Activated T-cell treated with anti-CD3 and anti-CD28 coated beads, Interleukin-2, amount 50 U/mL, for 24 hours (primary cell): ENCODE results near the gene MC5R.

ENCODE experiments used
- DNase-seq: peaks from one replicate; pipeline ENCODE4 v3.0.0-alpha.2; 2020
- H3K27ac Mint-ChIP-seq: 2 replicates; pipeline ENCODE4 v1.8.0; 2020; ENCODE audit warnings: mild to moderate bottlenecking, mixed read lengths
- H3K27me3 Mint-ChIP-seq: 2 replicates; pipeline ENCODE4 v1.8.0; 2020; ENCODE audit warnings: mixed read lengths
- H3K36me3 Mint-ChIP-seq: 2 replicates; pipeline ENCODE4 v1.8.0; 2020; ENCODE audit warnings: low read depth, mixed read lengths
- H3K4me1 Mint-ChIP-seq: 2 replicates; pipeline ENCODE4 v1.8.0; 2020; ENCODE audit warnings: low read depth, mixed read lengths
- H3K4me3 Mint-ChIP-seq: 2 replicates; pipeline ENCODE4 v1.8.0; 2020; ENCODE audit warnings: mild to moderate bottlenecking, moderate library complexity, mixed read lengths
- H3K9me3 Mint-ChIP-seq: 2 replicates; pipeline ENCODE4 v1.8.0; 2020; ENCODE audit warnings: mixed read lengths

Gene MC5R

DNA sequence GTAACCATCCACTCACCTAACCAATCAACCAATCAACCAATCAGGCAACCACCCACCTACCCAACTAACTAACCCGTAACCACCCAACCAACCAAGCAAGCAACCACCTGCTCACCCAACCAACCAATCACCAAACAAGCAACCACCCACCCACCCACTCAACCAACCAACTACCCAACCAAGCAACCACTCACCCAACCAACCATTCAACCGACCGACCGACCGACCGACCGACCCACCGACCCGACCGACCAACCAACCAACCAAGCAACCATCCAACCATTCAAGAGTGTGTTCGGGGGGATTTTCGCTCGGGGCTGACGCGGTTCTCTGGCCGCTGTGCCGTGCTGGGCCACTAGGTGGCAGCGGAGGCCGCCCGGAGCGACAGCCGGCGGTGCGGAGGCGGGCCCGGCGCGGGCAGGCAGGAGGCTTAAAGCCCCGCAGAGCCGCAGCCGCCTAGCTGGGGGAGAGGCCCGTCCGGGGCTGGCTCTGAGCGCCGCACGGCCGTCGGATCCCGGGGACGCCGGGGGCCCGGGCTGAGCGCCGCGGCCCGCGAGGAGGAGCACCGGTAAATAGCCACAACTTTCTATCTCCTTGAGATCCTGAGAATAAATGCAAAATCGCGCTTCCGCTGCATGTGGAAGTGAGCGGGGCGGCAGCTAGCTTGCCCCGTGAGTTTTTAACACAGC, at the start of gene MC5R:
Gene MC5R, plus strand, starts transcription at position 443 of the 689 bp plus-strand sequence. CDS start 1,617 bp downstream, outside the sequence.
- DNase-seq, result peak; percentile 86
- H3K4me3 Mint-ChIP-seq, result no peak within 1 kb of the TSS
- H3K27ac Mint-ChIP-seq, result no peak within 1 kb of the TSS
- no peaks in the 10 kb centered on the region for H3K36me3 Mint-ChIP-seq
- H3K27me3 Mint-ChIP-seq, result peaks cover 43% of the 10 kb centered on the region
- no peaks in the 10 kb centered on the region for H3K9me3 Mint-ChIP-seq
- H3K4me1 Mint-ChIP-seq, result peaks cover 3% of the 10 kb centered on the region

DNA sequence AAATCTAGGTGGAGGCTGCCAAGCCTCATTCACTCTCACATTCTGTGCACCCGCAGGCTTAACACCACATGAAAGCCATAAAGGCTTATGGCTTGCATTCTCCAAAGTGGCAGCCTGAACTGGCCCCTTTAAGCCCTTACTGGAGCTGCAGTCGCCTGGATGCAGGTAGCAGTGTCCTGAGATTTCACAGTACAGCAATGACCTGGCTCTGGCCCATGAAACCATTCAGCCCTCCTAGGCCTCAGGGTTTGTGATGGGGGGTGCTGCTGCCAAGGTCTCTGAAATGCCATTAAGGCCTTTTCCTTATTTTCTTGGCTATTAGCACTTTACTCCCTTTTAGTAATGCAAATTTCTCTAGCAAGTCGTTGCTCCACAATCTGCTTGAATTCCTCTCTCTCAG, 48.9 kb upstream of the MC5R start:
- H3K4me3 Mint-ChIP-seq, result no peak overlapping the region
- peaks cover 7% of the 10 kb centered on the region for H3K27me3 Mint-ChIP-seq
- no peak overlapping the region for H3K27ac Mint-ChIP-seq
- no peaks in the 10 kb centered on the region for H3K4me1 Mint-ChIP-seq
- DNase-seq, result no peak
- peaks cover 17% of the 10 kb centered on the region for H3K9me3 Mint-ChIP-seq
- no peaks in the 10 kb centered on the region for H3K36me3 Mint-ChIP-seq

DNA sequence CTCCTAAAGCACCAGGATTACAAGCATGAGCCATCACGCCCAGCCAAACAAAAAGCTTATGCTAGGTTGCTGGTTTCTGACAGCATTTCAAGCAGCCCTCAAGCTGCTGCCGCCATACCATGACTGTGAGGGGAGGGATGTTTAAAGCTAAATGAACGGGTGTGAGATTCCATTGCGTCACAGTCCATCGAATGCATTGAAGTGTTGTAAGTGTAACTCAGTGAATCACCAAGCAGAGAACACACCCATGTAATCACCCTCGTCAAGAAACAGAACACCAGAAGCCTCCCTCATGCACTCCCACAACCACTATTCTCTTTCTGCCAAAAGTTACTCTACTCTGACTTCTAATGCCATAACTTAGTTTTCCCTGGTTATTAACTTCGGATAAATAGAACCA, 32.8 kb upstream of the MC5R start:
- Mint-ChIP-seq H3K9me3 (peaks cover 5% of the 10 kb centered on the region), H3K4me3 (no peak overlapping the region), H3K36me3 (no peaks in the 10 kb centered on the region), H3K27ac (no peak overlapping the region), H3K4me1 (no peaks in the 10 kb centered on the region), H3K27me3 (peaks cover 26% of the 10 kb centered on the region)
- no peak for DNase-seq

DNA sequence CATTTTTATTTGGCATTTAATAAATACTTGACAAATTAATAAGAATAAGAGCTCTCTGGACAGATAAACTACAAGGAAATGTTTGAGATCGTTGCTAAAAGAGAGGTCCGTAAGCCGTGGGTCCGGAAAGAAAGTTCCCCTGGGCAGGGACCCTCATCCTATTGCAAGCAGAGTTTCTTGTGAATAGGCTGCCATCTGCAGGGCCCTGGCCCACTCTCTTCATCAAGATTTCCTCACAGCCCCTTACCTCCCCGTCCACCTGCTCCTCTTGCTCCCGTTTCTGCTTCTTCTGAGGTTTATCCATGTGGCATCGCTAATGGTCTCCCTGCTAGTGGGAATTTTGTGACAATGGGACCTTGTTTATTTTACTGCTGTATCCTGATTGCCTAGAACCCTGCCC, 30.1 kb upstream of the MC5R start:
- Mint-ChIP-seq H3K4me3 (no peak overlapping the region), H3K4me1 (no peaks in the 10 kb centered on the region), H3K27ac (no peak overlapping the region), H3K9me3 (no peaks in the 10 kb centered on the region), H3K36me3 (no peaks in the 10 kb centered on the region), H3K27me3 (peaks cover 52% of the 10 kb centered on the region)
- DNase-seq, result no peak

DNA sequence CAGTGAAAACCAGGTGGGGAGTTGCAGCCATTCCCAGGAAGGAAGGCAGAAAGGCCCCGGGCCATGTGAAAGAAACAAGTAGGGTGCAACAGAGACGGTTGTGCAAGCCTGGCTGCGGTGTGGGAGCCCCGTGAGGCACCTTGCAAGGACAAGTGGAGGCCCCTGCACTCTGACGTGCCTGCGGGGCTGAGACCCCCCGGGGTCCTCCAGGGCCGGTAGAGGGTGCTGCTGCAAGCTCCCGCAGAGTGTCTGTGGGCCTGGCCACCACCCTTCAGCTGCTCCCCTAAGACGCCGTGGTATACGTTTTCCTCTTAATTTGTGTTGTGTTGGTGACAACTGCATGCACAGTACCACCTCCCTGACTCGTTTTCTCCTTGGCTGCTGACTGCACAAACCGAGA, 27.4 kb upstream of the MC5R start:
- H3K36me3 Mint-ChIP-seq, result no peaks in the 10 kb centered on the region
- no peak for DNase-seq

DNA sequence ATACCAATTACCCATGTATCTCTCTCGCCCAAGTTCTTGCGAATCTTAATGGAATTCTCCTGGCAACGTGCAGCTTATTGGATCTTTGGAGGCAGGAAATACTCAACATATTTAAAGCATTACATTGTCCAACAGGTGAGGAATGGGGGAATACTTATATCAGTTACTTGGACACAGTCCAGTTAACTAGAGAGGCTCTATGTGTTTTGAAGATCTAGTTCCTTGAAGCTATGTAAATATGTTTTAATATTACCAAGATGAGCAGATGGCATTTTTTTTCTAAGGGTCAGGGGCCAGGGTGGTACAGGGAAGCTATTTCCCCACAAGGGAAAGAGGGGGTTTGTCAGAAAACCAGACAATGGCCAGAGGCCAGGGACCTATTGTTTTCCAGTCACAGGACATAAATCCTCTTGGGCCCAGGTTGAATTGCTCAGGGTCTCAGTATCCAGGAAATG, 26.8 kb upstream of the MC5R start:
- Mint-ChIP-seq H3K36me3 (no peaks in the 10 kb centered on the region), H3K4me1 (peaks cover 4% of the 10 kb centered on the region), H3K27ac (no peak overlapping the region), H3K27me3 (peaks cover 66% of the 10 kb centered on the region), H3K9me3 (no peaks in the 10 kb centered on the region), H3K4me3 (no peak overlapping the region)
- no peak for DNase-seq

More for the DNA sequence above, 27.4 kb upstream of the MC5R start:
- Mint-ChIP-seq H3K27ac (no peak overlapping the region), H3K9me3 (no peaks in the 10 kb centered on the region), H3K4me3 (no peak overlapping the region), H3K27me3 (peaks cover 63% of the 10 kb centered on the region), H3K4me1 (peaks cover 4% of the 10 kb centered on the region)

DNA sequence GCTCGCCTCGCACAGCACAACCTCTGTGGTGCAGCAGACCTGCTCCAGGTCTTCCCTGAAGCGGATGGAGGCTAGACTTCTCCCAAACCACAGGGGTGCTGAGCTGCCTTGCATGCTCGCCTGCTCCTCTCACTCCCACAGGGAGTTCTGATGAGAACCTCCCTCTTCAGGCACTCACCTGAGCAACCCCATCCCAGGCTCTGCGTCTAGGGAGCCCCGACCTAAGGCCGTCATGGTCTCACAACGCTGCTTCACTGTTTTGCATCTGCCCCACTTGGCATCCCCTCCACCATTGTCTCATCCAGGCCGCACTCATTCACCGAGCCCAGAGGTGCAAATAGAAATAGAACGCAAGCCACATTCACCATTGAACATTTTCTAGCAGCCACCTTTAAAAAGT, 24.6 kb upstream of the MC5R start:
- Mint-ChIP-seq H3K27me3 (peaks cover 74% of the 10 kb centered on the region), H3K9me3 (no peaks in the 10 kb centered on the region), H3K36me3 (no peaks in the 10 kb centered on the region), H3K4me3 (no peak overlapping the region), H3K27ac (no peak overlapping the region), H3K4me1 (peaks cover 4% of the 10 kb centered on the region)
- DNase-seq, result no peak

DNA sequence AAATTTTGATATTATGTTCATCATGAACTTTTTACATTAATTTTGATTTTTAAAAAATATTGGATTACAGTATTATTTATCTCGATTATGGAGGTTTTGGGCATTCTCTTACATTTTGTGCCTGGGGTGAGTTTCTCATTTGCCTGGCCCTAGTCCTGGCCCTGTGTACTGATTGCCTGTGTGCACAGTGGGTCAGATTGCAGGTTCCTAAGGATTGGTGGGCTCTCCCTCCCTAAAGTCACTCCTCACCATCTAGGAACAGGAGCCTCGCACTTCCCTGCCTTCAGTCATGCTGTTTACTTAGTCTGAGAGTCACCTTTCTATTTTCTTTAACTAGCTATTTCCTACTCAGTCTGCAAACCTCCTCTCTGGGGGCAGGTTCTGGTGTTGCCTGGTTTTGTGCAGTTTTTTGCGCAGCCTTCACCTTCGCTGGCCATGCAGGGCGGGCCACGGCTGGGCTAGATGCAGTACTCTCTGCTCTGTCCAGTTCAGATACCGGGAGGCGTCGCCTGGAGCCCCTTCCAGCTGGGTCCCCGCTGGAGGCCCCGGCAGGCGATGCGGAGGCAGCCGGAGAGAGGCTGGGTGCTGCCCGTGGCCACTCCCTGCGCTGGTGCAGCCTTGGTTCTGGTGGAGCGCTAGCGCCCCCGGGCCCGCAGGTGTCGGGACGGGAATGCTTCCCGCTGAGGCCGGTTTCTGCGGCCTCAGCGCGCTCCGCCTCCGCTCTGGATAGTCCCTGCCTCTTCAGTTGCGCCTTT, 23.3 kb upstream of the MC5R start:
- DNase-seq, result peak; percentile 57
- H3K4me3 Mint-ChIP-seq, result peak overlapping the region; percentile 45
- peaks cover 4% of the 10 kb centered on the region for H3K4me1 Mint-ChIP-seq
- H3K36me3 Mint-ChIP-seq, result no peaks in the 10 kb centered on the region
- no peak overlapping the region for H3K27ac Mint-ChIP-seq
- H3K27me3 Mint-ChIP-seq, result peaks cover 83% of the 10 kb centered on the region
- no peaks in the 10 kb centered on the region for H3K9me3 Mint-ChIP-seq

DNA sequence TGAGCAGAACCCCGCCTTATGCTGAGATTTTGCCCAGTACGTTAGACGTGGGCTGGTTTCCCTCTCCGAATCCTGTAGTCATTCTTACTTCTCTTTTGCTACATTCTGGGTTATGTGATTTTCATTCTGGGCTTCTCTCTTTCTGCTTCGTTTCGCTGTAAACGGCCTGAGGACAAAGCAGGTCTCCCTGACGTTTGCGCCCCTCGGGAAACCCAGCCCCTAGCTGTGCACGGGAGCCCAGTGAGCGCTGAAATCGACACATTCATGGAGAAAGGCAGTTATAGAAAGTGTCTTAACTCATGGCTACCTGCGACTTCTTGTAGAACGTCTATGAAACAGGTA, 22.7 kb upstream of the MC5R start:
- no peaks in the 10 kb centered on the region for H3K9me3 Mint-ChIP-seq
- no peak overlapping the region for H3K27ac Mint-ChIP-seq
- no peak for DNase-seq
- no peaks in the 10 kb centered on the region for H3K36me3 Mint-ChIP-seq
- peaks cover 4% of the 10 kb centered on the region for H3K4me1 Mint-ChIP-seq
- H3K27me3 Mint-ChIP-seq, result peaks cover 79% of the 10 kb centered on the region
- peak overlapping the region; percentile 45 for H3K4me3 Mint-ChIP-seq

DNA sequence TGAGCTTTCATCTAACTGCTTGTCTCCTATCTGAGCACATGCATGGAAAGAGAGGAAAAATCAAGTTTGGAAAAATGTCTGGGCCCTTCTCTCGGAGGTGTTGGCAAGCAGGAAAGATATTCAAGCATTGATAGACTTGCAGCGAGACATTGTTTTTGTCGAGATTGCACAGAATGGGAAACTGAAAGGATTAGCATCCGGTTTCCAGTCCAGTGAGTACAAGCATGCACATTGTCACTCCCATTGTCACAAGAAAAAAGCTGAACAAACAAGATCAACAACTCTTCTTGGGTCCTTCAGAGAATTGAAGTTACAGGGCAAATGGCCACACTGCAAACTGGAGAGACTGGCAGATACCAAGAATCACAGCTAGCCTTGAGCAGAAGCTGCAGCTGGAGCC, 19.6 kb upstream of the MC5R start:
- H3K4me1 Mint-ChIP-seq, result peaks cover 4% of the 10 kb centered on the region
- no peak overlapping the region for H3K27ac Mint-ChIP-seq

DNA sequence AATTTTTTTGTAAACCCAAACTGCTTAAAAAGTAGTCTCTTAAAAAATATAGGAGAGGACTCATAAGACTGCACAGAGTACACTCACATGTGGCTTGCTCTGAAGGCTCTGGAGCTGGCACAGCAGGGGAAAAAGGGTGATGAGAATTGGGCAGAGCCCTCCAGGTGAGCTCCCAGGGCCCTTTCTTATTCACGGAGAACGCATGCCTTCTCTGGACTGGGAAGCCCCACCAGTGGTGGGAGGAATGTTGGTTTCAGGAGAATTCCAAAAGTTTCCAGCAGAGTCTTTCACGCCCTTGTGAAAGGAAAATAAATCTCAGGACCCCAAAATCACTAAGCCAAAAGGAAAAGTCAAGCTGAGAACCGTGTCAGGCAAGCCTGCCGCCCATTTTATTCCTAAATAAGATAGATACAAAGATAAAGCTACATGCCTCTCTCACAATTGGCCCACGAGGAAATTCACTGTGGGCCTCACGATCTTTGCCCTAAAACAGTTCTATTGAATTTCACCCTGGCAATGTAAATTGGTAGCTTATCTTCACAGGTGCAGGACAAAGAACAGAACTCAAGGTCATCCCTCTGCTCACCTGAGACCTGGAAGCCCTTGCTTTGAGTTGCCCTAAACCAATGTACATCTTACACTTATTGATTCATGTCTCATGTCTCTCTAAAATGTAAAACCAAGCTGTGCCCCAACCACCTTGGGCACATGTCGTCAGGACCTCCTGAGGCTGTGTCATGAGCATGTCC, 15.5 kb upstream of the MC5R start:
- Mint-ChIP-seq H3K27ac (no peak overlapping the region), H3K36me3 (no peaks in the 10 kb centered on the region), H3K4me1 (no peaks in the 10 kb centered on the region), H3K4me3 (no peak overlapping the region), H3K27me3 (peaks cover 26% of the 10 kb centered on the region), H3K9me3 (no peaks in the 10 kb centered on the region)
- no peak for DNase-seq

More for the DNA sequence above, 19.6 kb upstream of the MC5R start:
- DNase-seq, result no peak
- Mint-ChIP-seq H3K27me3 (peaks cover 48% of the 10 kb centered on the region), H3K4me3 (no peak overlapping the region), H3K36me3 (no peaks in the 10 kb centered on the region), H3K9me3 (no peaks in the 10 kb centered on the region)

DNA sequence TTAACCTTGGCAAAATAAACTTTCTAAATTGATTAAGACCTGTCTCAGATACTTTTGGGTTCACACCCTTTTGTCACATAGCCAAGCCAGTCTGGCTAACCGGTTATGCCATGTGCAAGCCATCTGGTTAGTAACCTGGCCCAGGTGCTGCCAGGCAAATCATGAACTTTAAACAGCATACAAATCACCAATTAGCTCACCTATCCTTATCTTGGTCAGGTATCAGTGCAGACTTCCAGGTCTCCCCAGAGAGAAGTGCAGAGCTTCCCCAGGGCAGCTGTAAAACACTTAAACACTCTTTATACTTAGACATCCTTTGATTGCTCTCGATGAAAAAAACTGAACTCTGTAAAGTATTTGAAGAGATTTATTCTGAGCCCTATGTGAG, 14.9 kb upstream of the MC5R start:
- H3K27ac Mint-ChIP-seq, result no peak overlapping the region

DNA sequence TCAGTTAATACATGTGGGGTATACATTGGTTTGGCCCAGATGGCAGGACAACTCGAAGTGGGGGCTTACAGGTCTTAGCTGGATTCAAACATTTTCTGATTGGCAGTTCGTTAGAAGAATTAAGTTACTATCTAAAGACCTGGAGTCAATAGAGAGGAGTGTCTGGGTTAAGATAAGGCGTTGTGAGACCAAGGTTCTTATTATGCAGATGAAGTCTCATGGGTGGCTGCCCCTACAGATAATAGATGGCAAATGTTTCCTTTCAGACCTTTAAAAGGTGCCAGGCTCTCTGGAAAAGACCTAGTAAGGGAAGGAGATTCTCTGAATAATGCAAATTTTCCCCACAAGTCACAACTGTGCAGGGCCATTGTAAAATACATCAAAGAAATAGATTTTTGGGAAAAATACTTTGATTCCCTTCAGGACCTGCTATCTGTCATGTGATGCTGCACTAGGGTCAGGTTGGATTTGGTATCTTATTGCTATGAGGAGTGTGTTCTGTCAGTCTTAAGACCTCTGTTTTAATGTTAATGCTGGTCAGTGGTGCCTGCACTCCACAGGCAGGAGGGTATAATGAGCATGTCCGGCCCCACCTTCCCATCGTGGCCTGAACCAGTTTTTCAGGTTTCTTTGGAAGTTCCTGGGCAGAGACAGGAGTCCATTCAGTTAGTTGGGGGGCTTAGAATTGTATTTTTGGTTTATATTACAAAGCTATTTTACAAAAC, 14.3 kb upstream of the MC5R start:
- DNase-seq, result no peak
- H3K4me1 Mint-ChIP-seq, result no peaks in the 10 kb centered on the region
- H3K27ac Mint-ChIP-seq, result no peak overlapping the region
- H3K27me3 Mint-ChIP-seq, result peaks cover 17% of the 10 kb centered on the region
- H3K9me3 Mint-ChIP-seq, result no peaks in the 10 kb centered on the region
- H3K4me3 Mint-ChIP-seq, result no peak overlapping the region
- no peaks in the 10 kb centered on the region for H3K36me3 Mint-ChIP-seq

More for the DNA sequence above, 14.9 kb upstream of the MC5R start:
- Mint-ChIP-seq H3K27me3 (peaks cover 24% of the 10 kb centered on the region), H3K4me1 (no peaks in the 10 kb centered on the region), H3K4me3 (no peak overlapping the region), H3K9me3 (no peaks in the 10 kb centered on the region), H3K36me3 (no peaks in the 10 kb centered on the region)
- DNase-seq, result no peak

DNA sequence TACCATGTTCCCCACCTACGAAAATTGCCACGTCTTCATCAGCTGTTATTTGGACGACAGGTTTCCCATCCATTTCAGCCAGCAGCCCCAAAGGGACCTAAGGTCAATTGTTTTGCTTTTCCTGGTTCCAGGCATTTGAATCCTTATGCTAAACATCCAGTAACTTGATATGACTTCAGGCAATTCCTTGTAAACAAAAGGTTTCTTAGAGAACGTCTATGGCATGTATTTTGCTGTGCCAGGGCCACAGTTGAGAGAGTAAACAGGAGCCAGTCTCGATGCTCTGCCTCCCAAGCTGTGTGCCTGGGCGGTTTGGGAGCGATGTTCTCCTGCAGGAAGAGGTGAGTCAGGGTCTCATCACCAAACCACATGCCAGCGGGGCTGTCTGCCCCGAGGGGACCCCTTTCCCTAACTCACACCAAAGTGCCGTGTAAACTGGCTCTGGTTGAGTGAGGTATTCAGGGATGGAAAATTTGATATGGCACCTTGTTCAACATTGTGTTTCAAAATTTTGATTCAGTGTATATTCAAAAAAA, 12.9 kb upstream of the MC5R start:
- DNase-seq, result no peak
- Mint-ChIP-seq H3K27ac (no peak overlapping the region), H3K27me3 (peaks cover 7% of the 10 kb centered on the region), H3K36me3 (no peaks in the 10 kb centered on the region), H3K4me1 (no peaks in the 10 kb centered on the region), H3K4me3 (no peak overlapping the region), H3K9me3 (no peaks in the 10 kb centered on the region)
